ENCODE results near the gene LZTS2.
"Not testable (repeated sequence)": the region's sequence is repeated elsewhere in the genome, so short reads cannot be mapped to it uniquely, and the experiment has no call there.

LZTS2 gene

DNA sequence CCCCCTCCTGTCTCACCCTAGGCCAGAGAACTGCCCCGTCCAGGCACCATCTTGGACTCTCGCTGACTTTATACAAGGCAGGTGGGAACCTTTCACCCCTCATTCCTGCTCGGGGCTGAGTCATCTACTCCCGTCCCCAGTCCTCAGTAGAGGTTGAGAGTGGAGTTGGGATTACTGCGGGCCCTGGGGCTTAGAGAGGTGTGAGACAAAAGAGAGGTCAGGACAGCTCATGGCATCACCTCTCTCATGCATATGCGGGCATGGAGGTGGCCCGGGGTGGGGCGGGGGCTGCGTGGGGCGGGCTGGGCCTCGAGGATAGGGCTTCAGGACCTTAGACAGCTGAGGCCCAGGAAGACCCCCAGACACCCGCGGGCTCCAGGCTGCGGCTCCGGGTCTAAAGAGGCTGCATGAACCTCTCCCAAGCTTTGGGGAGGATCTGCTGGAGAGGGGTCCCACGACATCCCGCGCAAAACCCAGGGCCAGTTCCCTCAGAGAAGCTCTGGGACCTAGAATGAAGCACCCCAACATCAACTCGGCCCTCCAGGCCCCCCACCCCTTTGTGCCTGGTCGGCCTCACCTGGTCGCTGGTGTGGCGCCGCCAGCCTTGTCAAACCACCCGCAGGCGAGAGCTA, 31.0 kb downstream of the LZTS2 start:
- CTCF ChIA-PET: interaction anchor here (0.6 to 6.8 kb wide), 9 partner anchors 11 to 64 kb away, joined by 3 to 35 read pairs (median 4); no protein-coding TSS in a partner anchor
- POLR2A ChIA-PET: interaction anchor here (0.8 to 3.9 kb wide), 7 partner anchors 9 to 112 kb away, joined by 3 to 30 read pairs (median 9); partner anchors contain the start of gene KAZALD1
- no peak for DNase-seq (ENCODE audit: extremely low spot score)
- no peak for TF ChIP-seq LEF1 (IDR thresholded peaks at IDR 0.05; ENCODE audit: borderline replicate concordance)
- no peak for TF ChIP-seq ARNT (IDR thresholded peaks at IDR 0.05)

- DNase-seq (ENCODE audit: extremely low spot score): peak; percentile 100
- ChIA-PET POLR2A (interaction anchor here (0.8 to 3.9 kb wide), 7 partner anchors 8 to 111 kb away, joined by 3 to 30 read pairs (median 9); partner anchors contain the start of gene KAZALD1), CTCF (interaction anchor here (0.7 to 6.8 kb wide), 8 partner anchors 10 to 64 kb away, joined by 3 to 35 read pairs (median 4); no protein-coding TSS in a partner anchor)
- TF ChIP-seq PKNOX1 (IDR thresholded peaks at IDR 0.05): peak; percentile 100
- TF ChIP-seq SP1 (IDR thresholded peaks at IDR 0.05): no peak
Observed at GRCh38 chr10:101031128-101031795, 31.7 kb downstream of the LZTS2 start, which contains the start of the genes PDZD7 and SFXN3. Gene PDZD7 (minus strand): TSS chr10:101031129. CDS start chr10:101030219, 910 bp downstream. Gene SFXN3 (plus strand): TSS chr10:101031234. CDS start chr10:101034695, 3,461 bp downstream.

DNA sequence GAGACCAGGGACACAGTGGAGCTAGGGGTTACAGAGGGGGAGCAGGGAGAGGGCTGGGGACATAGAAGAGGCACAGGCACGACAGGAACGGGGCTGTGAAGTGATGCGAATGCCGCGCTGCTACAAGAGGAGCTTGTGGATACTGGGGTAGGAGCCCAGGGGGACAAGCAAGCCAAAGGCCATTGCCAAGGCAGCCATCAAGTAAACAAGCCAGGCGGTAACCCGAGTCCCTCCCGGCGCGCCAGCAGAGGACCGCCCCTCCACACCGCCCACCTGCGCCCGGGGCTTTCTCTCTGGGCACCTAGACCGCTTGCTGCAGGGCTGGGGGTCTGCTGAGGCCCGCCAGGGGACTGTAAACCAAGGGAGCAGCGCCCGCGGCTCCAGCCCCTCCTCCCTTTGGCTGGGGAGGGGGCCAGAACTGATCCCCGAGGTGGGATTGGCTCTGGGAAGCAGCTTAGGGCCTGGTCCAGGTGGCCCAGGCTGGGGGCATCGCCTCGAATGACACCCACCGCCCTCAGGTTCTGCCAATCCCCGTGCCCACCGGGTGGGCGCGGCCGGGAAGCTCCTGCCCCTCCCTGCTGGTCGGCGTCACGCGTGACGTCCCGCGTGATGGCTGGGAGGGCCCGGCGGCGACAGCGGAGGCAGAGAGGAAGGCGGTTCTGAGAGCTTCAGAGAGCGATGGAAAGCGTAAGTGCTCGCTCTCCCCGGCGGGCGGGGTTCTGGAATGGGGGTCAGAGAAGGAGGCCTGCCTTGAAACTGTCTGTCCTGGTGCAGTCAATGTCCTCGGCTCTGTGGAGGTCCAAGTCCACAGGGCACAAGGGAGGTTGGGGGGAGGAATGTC, 32.4 kb downstream of the LZTS2 start:
- CTCF ChIA-PET: interaction anchor here (0.8 to 6.8 kb wide), 6 partner anchors 9 to 34 kb away, joined by 3 to 35 read pairs (median 8); no protein-coding TSS in a partner anchor
- TF ChIP-seq ZNF384 (IDR thresholded peaks at IDR 0.05): no peak
- TF ChIP-seq TARDBP (IDR thresholded peaks at IDR 0.05): no peak
- TF ChIP-seq FOXM1 (IDR thresholded peaks at IDR 0.05; ENCODE audit: borderline replicate concordance): no peak
- TF ChIP-seq FOXA1 (IDR thresholded peaks at IDR 0.05): no peak
- TF ChIP-seq CTBP1 (IDR thresholded peaks at IDR 0.05; ENCODE audit: borderline replicate concordance): no peak
- TF ChIP-seq ARNT (IDR thresholded peaks at IDR 0.05): no peak
- no peak for TF ChIP-seq SUZ12 (IDR thresholded peaks at IDR 0.05)
- TF ChIP-seq L3MBTL2 (conservative IDR thresholded peaks at IDR 0.05): no peak
- no peak for TF ChIP-seq FOXK2 (IDR thresholded peaks at IDR 0.05)
- TF ChIP-seq SP1 (IDR thresholded peaks at IDR 0.05): no peak
- no peak for TF ChIP-seq NFRKB (IDR thresholded peaks at IDR 0.05)
- no peak for DNase-seq (ENCODE audit: extremely low spot score)
- POLR2A ChIA-PET: interaction anchor here (0.8 to 3.9 kb wide), 4 partner anchors 8 to 30 kb away, joined by 3 to 30 read pairs (median 13); partner anchors contain the start of gene KAZALD1

DNA sequence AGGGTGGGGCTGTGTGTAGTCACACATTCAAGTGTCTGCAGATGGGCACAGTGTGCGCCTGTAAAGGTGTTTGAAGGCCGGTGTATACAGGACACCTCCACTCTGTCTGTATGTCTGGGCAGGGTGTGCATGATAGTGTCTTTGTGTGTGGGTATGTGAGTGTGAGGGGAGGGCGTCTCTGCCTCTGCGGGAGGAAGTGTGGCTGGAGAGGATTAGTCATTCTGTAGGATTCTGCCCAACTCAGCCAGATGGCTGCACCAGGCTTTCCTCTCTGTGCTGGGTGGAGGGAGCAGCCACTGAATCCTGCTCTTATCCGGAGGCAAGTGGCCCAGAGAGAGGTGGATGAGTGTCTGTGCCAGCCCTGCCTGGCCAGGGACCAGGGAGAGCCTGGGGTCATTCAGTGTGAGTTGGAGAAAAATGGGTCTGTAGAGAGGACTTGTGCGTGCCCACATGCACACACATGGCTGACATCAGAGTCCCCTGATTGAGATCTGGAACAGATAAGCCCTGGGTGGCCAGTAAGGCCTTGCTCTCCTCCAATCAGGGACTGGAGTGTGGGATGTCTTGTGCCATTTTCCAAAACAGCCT, 33.1 kb downstream of the LZTS2 start:
- DNase-seq (ENCODE audit: extremely low spot score): no peak
- ChIA-PET POLR2A (interaction anchor here (3.9 kb wide), 1 partner anchor 10 kb away, joined by 30 read pairs; no protein-coding TSS in a partner anchor), CTCF (interaction anchor here (1.0 to 6.8 kb wide), 3 partner anchors 9 to 18 kb away, joined by 5 to 35 read pairs (median 12); no protein-coding TSS in a partner anchor)
- no peak for TF ChIP-seq PKNOX1 (IDR thresholded peaks at IDR 0.05)
- TF ChIP-seq L3MBTL2 (conservative IDR thresholded peaks at IDR 0.05): no peak
- TF ChIP-seq SUZ12 (IDR thresholded peaks at IDR 0.05): no peak
- TF ChIP-seq SP1 (IDR thresholded peaks at IDR 0.05): no peak
- no peak for TF ChIP-seq FOXM1 (IDR thresholded peaks at IDR 0.05; ENCODE audit: borderline replicate concordance)
- TF ChIP-seq ZNF384 (IDR thresholded peaks at IDR 0.05): no peak
- no peak for TF ChIP-seq FOXK2 (IDR thresholded peaks at IDR 0.05)

GRCh38 chr10:101033276-101033675, 33.7 kb downstream of the LZTS2 start:
- TF ChIP-seq SP1 (IDR thresholded peaks at IDR 0.05) (no peak), HDGF (IDR thresholded peaks at IDR 0.05; ENCODE audit: borderline replicate concordance) (no peak), LEF1 (IDR thresholded peaks at IDR 0.05; ENCODE audit: borderline replicate concordance) (no peak), FOXM1 (IDR thresholded peaks at IDR 0.05; ENCODE audit: borderline replicate concordance) (no peak), TARDBP (IDR thresholded peaks at IDR 0.05) (no peak), ARNT (IDR thresholded peaks at IDR 0.05) (no peak), BHLHE40 (IDR thresholded peaks at IDR 0.05; ENCODE audit: borderline replicate concordance) (no peak), FOXA1 (IDR thresholded peaks at IDR 0.05) (no peak), CTBP1 (IDR thresholded peaks at IDR 0.05; ENCODE audit: borderline replicate concordance) (no peak), FOXK2 (IDR thresholded peaks at IDR 0.05) (no peak), L3MBTL2 (conservative IDR thresholded peaks at IDR 0.05) (no peak)
- CTCF ChIA-PET: interaction anchor here (6.8 kb wide), 1 partner anchor 15 kb away, joined by 35 read pairs; no protein-coding TSS in a partner anchor
- POLR2A ChIA-PET: no interaction called here
- no peak for DNase-seq (ENCODE audit: extremely low spot score)

GRCh38 chr10:101034404-101034803, 34.8 kb downstream of the LZTS2 start:
- not testable (repeated sequence) for DNase-seq (ENCODE audit: extremely low spot score)
- POLR2A ChIA-PET: interaction anchor here (1.3 kb wide), 1 partner anchor 8 kb away, joined by 4 read pairs; no protein-coding TSS in a partner anchor
- CTCF ChIA-PET: interaction anchor here (0.9 kb wide), 1 partner anchor 33 kb away, joined by 3 read pairs; no protein-coding TSS in a partner anchor

Measured in HEK293T (cell line).